Measurements from ENCODE around the gene VWDE.

VWDE gene

GRCh38 chr7:12300415-12300814, 103.2 kb downstream of the VWDE start:
- Histone ChIP-seq H3K4me1 (ENCODE audit: control insufficient read depth, low read depth, low read length) (peaks cover 11% of the 10 kb centered on the region), H3K9ac (ENCODE audit: low read length) (no peak overlapping the region), H3K9me3 (ENCODE audit: control insufficient read depth, low read depth, low read length) (no peaks in the 10 kb centered on the region), H3K4me3 (ENCODE audit: low read length) (no peak overlapping the region), H3K27ac (ENCODE audit: low read length) (no peak overlapping the region), H3K36me3 (ENCODE audit: control insufficient read depth, low read depth, low read length) (no peaks in the 10 kb centered on the region), H3K27me3 (ENCODE audit: control insufficient read depth, insufficient read depth, low read length) (no peaks in the 10 kb centered on the region)

DNA sequence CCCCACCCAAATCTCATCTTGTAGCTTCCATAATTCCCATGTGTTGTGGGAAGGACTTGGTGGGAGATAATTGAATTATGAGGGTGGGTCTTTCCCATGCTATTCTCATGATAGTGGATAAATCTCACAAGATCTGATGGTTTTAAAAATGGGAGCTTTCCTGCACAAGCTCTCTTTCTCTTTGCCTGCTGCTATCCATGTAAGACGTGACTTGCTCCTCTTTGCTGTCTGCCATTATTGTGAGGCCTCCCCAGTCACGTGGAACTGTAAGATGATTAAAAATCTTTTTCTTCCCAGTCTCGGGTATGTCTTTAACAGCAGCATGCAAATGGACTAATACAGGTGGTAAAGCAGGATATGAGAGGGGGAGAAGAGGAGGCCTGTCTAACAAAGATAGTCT, 104.3 kb downstream of the VWDE start:
- H3K9me3 ChIP-seq (ENCODE audit: control insufficient read depth, low read depth, low read length), result no peaks in the 10 kb centered on the region
- no peak overlapping the region for H3K27ac ChIP-seq (ENCODE audit: low read length)
- H3K9ac ChIP-seq (ENCODE audit: low read length), result no peak overlapping the region
- H3K4me3 ChIP-seq (ENCODE audit: low read length), result no peak overlapping the region
- H3K4me1 ChIP-seq (ENCODE audit: control insufficient read depth, low read depth, low read length), result peaks cover 11% of the 10 kb centered on the region
- H3K36me3 ChIP-seq (ENCODE audit: control insufficient read depth, low read depth, low read length), result no peaks in the 10 kb centered on the region
- H3K27me3 ChIP-seq (ENCODE audit: control insufficient read depth, insufficient read depth, low read length), result no peaks in the 10 kb centered on the region

- H3K27ac ChIP-seq (ENCODE audit: low read length), result no peak overlapping the region
- peaks cover 11% of the 10 kb centered on the region for H3K4me1 ChIP-seq (ENCODE audit: control insufficient read depth, low read depth, low read length)
- H3K9me3 ChIP-seq (ENCODE audit: control insufficient read depth, low read depth, low read length), result no peaks in the 10 kb centered on the region
- H3K4me3 ChIP-seq (ENCODE audit: low read length), result no peak overlapping the region
- H3K36me3 ChIP-seq (ENCODE audit: control insufficient read depth, low read depth, low read length), result no peaks in the 10 kb centered on the region
- no peak overlapping the region for H3K9ac ChIP-seq (ENCODE audit: low read length)
- H3K27me3 ChIP-seq (ENCODE audit: control insufficient read depth, insufficient read depth, low read length), result no peaks in the 10 kb centered on the region
Measured at GRCh38 chr7:12297283-12298108, 106.2 kb downstream of the VWDE start.

DNA sequence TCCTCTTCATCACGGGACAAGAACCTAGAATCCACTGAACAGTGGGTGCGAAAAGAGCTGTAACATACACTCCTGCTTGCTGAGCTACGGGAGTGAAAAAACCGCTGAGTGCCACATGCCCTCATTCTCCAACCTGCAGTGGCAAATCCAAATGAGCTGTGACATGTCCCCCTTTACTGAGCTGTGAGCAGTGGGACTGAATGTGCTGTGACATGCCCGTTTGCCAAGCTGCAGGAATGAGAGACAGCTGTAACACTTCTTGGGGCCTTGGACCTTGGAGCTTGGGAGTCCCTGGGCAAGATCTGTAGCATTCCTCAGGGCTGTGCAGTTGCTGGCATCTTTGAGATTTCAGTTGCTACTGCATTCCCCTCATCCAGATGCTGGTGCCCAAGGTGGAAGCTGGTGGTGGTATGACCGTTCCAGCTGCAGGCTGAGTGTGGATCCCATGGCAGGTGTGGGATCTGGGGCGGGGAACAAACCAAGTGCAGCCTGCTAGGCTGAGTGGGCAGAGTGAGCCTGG, 107.6 kb downstream of the VWDE start:
- Histone ChIP-seq H3K9me3 (ENCODE audit: control insufficient read depth, low read depth, low read length) (peaks cover 7% of the 10 kb centered on the region), H3K9ac (ENCODE audit: low read length) (no peak overlapping the region), H3K36me3 (ENCODE audit: control insufficient read depth, low read depth, low read length) (no peaks in the 10 kb centered on the region), H3K27ac (ENCODE audit: low read length) (no peak overlapping the region), H3K4me3 (ENCODE audit: low read length) (no peak overlapping the region), H3K4me1 (ENCODE audit: control insufficient read depth, low read depth, low read length) (peaks cover 11% of the 10 kb centered on the region), H3K27me3 (ENCODE audit: control insufficient read depth, insufficient read depth, low read length) (no peaks in the 10 kb centered on the region)

- Histone ChIP-seq H3K36me3 (ENCODE audit: control insufficient read depth, low read depth, low read length) (no peaks in the 10 kb centered on the region), H3K27ac (ENCODE audit: low read length) (no peak overlapping the region), H3K4me1 (ENCODE audit: control insufficient read depth, low read depth, low read length) (peaks cover 11% of the 10 kb centered on the region), H3K27me3 (ENCODE audit: control insufficient read depth, insufficient read depth, low read length) (no peaks in the 10 kb centered on the region), H3K4me3 (ENCODE audit: low read length) (no peak overlapping the region), H3K9me3 (ENCODE audit: control insufficient read depth, low read depth, low read length) (peaks cover 7% of the 10 kb centered on the region), H3K9ac (ENCODE audit: low read length) (no peak overlapping the region)
Measured at GRCh38 chr7:12294701-12295100, 109.0 kb downstream of the VWDE start.

DNA sequence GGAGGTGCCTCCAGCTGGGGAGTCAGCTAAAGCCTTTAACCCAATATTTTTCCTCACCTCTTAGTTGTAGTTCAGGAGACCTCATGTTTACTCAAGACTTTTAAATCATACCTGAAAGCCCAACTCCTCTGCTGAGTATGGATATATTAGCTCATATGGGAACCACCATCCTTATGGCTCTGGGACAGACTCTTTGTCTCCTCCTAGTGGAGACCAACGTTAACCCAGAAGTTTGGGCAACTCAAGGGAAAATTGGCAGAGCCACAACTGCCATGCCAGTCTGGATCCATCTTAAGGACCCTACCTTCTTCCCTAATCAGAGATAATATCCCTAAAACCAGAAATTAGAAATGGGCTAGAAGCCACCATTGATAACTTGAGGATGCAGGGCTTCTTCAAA, 111.8 kb downstream of the VWDE start:
- Histone ChIP-seq H3K27ac (ENCODE audit: low read length) (no peak overlapping the region), H3K9me3 (ENCODE audit: control insufficient read depth, low read depth, low read length) (peaks cover 7% of the 10 kb centered on the region), H3K9ac (ENCODE audit: low read length) (no peak overlapping the region), H3K4me1 (ENCODE audit: control insufficient read depth, low read depth, low read length) (no peaks in the 10 kb centered on the region), H3K27me3 (ENCODE audit: control insufficient read depth, insufficient read depth, low read length) (no peaks in the 10 kb centered on the region), H3K4me3 (ENCODE audit: low read length) (no peak overlapping the region), H3K36me3 (ENCODE audit: control insufficient read depth, low read depth, low read length) (no peaks in the 10 kb centered on the region)

DNA sequence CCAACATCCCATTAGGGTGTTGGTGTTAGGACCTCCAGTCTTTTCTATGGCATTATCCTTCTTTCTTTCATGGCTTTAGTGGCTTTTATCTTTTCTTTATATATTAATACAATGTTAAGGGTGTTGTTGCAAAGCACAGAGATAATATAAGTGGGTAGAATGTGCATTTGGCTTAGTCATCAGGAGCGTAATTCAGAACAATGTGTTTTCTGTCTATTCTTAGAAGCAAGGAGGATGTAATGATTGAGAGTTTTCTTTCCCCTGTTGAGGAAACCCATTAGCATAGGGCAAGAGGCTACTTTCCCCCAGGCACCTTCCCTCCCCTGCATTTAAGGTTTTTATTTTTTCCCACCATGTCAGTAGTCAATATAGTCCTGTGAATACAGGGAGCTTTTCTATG, 112.9 kb downstream of the VWDE start:
- no peak overlapping the region for H3K9ac ChIP-seq (ENCODE audit: low read length)
- no peak overlapping the region for H3K4me3 ChIP-seq (ENCODE audit: low read length)
- no peak overlapping the region for H3K27ac ChIP-seq (ENCODE audit: low read length)
- H3K36me3 ChIP-seq (ENCODE audit: control insufficient read depth, low read depth, low read length), result no peaks in the 10 kb centered on the region
- no peaks in the 10 kb centered on the region for H3K4me1 ChIP-seq (ENCODE audit: control insufficient read depth, low read depth, low read length)
- no peaks in the 10 kb centered on the region for H3K27me3 ChIP-seq (ENCODE audit: control insufficient read depth, insufficient read depth, low read length)
- H3K9me3 ChIP-seq (ENCODE audit: control insufficient read depth, low read depth, low read length), result peaks cover 7% of the 10 kb centered on the region

DNA sequence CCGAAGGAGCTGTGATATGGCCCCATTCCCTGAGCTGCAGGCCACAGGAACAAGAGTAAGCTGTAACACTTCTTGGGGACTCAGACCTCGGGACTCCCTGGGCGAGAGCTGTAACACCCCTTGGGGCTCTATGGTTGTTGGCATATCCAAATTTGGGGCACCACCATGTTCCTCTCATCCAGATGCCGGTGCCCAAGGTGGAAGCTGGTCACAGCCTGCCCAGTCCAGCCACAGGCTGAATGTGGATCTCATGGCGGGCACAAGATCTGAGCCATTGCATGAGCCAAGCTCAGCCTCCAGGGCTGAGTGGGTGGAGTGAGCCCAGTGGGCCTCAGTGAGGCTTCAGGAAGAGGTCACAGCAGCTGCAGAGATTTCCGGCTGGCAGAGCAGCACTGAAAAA, 113.7 kb downstream of the VWDE start:
- no peak overlapping the region for H3K9ac ChIP-seq (ENCODE audit: low read length)
- no peak overlapping the region for H3K27ac ChIP-seq (ENCODE audit: low read length)
- no peaks in the 10 kb centered on the region for H3K27me3 ChIP-seq (ENCODE audit: control insufficient read depth, insufficient read depth, low read length)
- no peaks in the 10 kb centered on the region for H3K36me3 ChIP-seq (ENCODE audit: control insufficient read depth, low read depth, low read length)
- no peaks in the 10 kb centered on the region for H3K4me1 ChIP-seq (ENCODE audit: control insufficient read depth, low read depth, low read length)
- H3K4me3 ChIP-seq (ENCODE audit: low read length), result no peak overlapping the region
- peaks cover 7% of the 10 kb centered on the region for H3K9me3 ChIP-seq (ENCODE audit: control insufficient read depth, low read depth, low read length)

- Histone ChIP-seq H3K4me1 (ENCODE audit: control insufficient read depth, low read depth, low read length) (no peaks in the 10 kb centered on the region), H3K36me3 (ENCODE audit: control insufficient read depth, low read depth, low read length) (no peaks in the 10 kb centered on the region), H3K27ac (ENCODE audit: low read length) (no peak overlapping the region), H3K9me3 (ENCODE audit: control insufficient read depth, low read depth, low read length) (peaks cover 7% of the 10 kb centered on the region), H3K9ac (ENCODE audit: low read length) (no peak overlapping the region), H3K27me3 (ENCODE audit: control insufficient read depth, insufficient read depth, low read length) (no peaks in the 10 kb centered on the region), H3K4me3 (ENCODE audit: low read length) (no peak overlapping the region)
Measured at GRCh38 chr7:12287901-12288300, 115.8 kb downstream of the VWDE start.

- Histone ChIP-seq H3K36me3 (ENCODE audit: control insufficient read depth, low read depth, low read length) (no peaks in the 10 kb centered on the region), H3K4me1 (ENCODE audit: control insufficient read depth, low read depth, low read length) (no peaks in the 10 kb centered on the region), H3K9ac (ENCODE audit: low read length) (no peak overlapping the region), H3K27me3 (ENCODE audit: control insufficient read depth, insufficient read depth, low read length) (no peaks in the 10 kb centered on the region), H3K4me3 (ENCODE audit: low read length) (no peak overlapping the region), H3K27ac (ENCODE audit: low read length) (no peak overlapping the region), H3K9me3 (ENCODE audit: control insufficient read depth, low read depth, low read length) (no peaks in the 10 kb centered on the region)
Measured at GRCh38 chr7:12281038-12281437, 122.6 kb downstream of the VWDE start.

Measured in iPS-18a (cell line).